CD4-positive, alpha-beta memory T cell (primary cell): ENCODE measurements around the gene MXI1. TPM values are rescaled to one million over a fixed set of nuclear protein-coding genes. Genes with fewer than 3 reads are reported as not detected.

Experiments
- CTCF ChIA-PET: fragments of 350-600 bp; sonication (Branson Sonifier 250); formaldehyde crosslinking; loops from one replicate; lab custom pipeline; 2021; ENCODE audit warnings: inconsistent platforms; ENCODE audit not compliant: partially characterized antibody; lab: Charles Lee
- POLR2A ChIA-PET: fragments of 350-600 bp; sonication (Branson Sonifier 250); formaldehyde crosslinking; loops from one replicate; lab custom pipeline; 2021; ENCODE audit not compliant: partially characterized antibody; lab: Charles Lee
- DNase-seq, 5 donors: peaks; one replicate each; pipeline versions ENCODE4 v3.0.0 to v3.0.0-alpha.2; 2020 to 2022; ENCODE audit warnings: mixed read lengths in 1 of 5
- H3K27ac ChIP-seq: one replicate; pipeline ENCODE4 v1.7.0; 2013; ENCODE audit warnings: low read depth, low read length
- H3K27me3 ChIP-seq: 2 replicates; pipeline ENCODE4 v1.7.0; 2013; ENCODE audit warnings: mild to moderate bottlenecking, low read length, moderate library complexity; ENCODE audit not compliant: insufficient read depth
- H3K36me3 ChIP-seq: 2 replicates; pipeline ENCODE4 v1.7.0; 2013; ENCODE audit warnings: mild to moderate bottlenecking, low read length, moderate library complexity; ENCODE audit not compliant: insufficient read depth
- H3K4me1 ChIP-seq: 2 replicates; pipeline ENCODE4 v1.7.0; 2013; ENCODE audit warnings: mild to moderate bottlenecking, low read length, moderate library complexity; ENCODE audit not compliant: insufficient read depth
- H3K4me3 ChIP-seq, 2 donors: one replicate each; pipeline ENCODE4 v1.7.0; 2013; ENCODE audit warnings: low read length in 2 of 2, mild to moderate bottlenecking in 1 of 2
- H3K9me3 ChIP-seq, 2 donors: one replicate each; pipeline ENCODE4 v1.7.0; 2013; ENCODE audit warnings: low read length in 2 of 2, control low read depth in 1 of 2; ENCODE audit not compliant: control insufficient read depth in 1 of 2
- H3K27ac Mint-ChIP-seq, 7 donors: one replicate each; pipeline ENCODE4 v1.8.0; 2020 to 2021; ENCODE audit warnings: mixed read lengths in 7 of 7, mild to moderate bottlenecking in 6 of 7, inconsistent platforms in 3 of 7, moderate library complexity in 3 of 7
- H3K27me3 Mint-ChIP-seq, 2 donors: one replicate each; pipeline ENCODE4 v1.8.0; 2020 to 2021; ENCODE audit warnings: mixed read lengths in 2 of 2
- H3K36me3 Mint-ChIP-seq, 2 donors: one replicate each; pipeline ENCODE4 v1.8.0; 2020 to 2021; ENCODE audit warnings: mixed read lengths in 2 of 2, inconsistent platforms in 1 of 2, mild to moderate bottlenecking in 1 of 2
- H3K4me1 Mint-ChIP-seq, 4 donors: one replicate each; pipeline ENCODE4 v1.8.0; 2020 to 2021; ENCODE audit warnings: mixed read lengths in 4 of 4, mild to moderate bottlenecking in 1 of 4
- H3K4me3 Mint-ChIP-seq, 8 donors: one replicate each; pipeline ENCODE4 v1.8.0; 2020 to 2021; ENCODE audit warnings: mixed read lengths in 8 of 8, mild to moderate bottlenecking in 7 of 8, moderate library complexity in 6 of 8, inconsistent platforms in 3 of 8
- H3K9me3 Mint-ChIP-seq, 8 donors: one replicate each; pipeline ENCODE4 v1.8.0; 2020 to 2021; ENCODE audit warnings: mixed read lengths in 8 of 8, mild to moderate bottlenecking in 5 of 8, inconsistent platforms in 3 of 8, moderate library complexity in 1 of 8
- intact Hi-C: fragments of 100-400 bp; cut with micrococcal nuclease; formaldehyde crosslinking; loops from one replicate; pipeline ENCODE4 v1.15.1; 2023
- polyA plus RNA-seq, 2 donors: library from polyadenylated mRNA; unstranded; fragments of 300-500 nt; fragmentation: Illumina TruSeq; gene quantifications; one replicate each; pipeline ENCODE4 v1.2.3, GENCODE V29; 2021
- total RNA-seq, 2 experiments: library from RNA; stranded (reverse); gene quantifications; one replicate each; pipeline ENCODE4 v1.2.3, GENCODE V29; 2021

MXI1 gene
- total and polyA plus RNA-seq, 4 experiments from 2014 or later: 32.1 to 56.6 (median 52.1) TPM

GRCh38 chr10:110224992-110225391 is 17.6 kb downstream of the MXI1 start:
- intact Hi-C loops: loop anchor here (5.0 kb wide), 3 partner anchors 52 to 322 kb away; no protein-coding TSS in a partner anchor
- Histone ChIP-seq H3K4me1 (peaks cover 30% of the 10 kb centered on the region), H3K27ac (no peak overlapping the region), H3K9me3 (no peaks in the 10 kb centered on the region), H3K27me3 (no peaks in the 10 kb centered on the region), H3K36me3 (peaks cover 3% of the 10 kb centered on the region), H3K4me3 (no peak overlapping the region)
- peaks cover 26 to 63% (median 45%) of the 10 kb centered on the region in 4 donors for H3K4me1 Mint-ChIP-seq
- H3K27ac Mint-ChIP-seq: peak overlapping the region in 6 of 7 donors; percentile 86 to 96 (median 94)
- no peaks in the 10 kb centered on the region for H3K27me3 Mint-ChIP-seq
- peaks cover 17 to 23% of the 10 kb centered on the region in 2 donors for H3K36me3 Mint-ChIP-seq
- no peaks in the 10 kb centered on the region for H3K9me3 Mint-ChIP-seq
- DNase-seq: no peak
- ChIA-PET POLR2A (interaction anchor here (0.7 to 9.8 kb wide), 6 partner anchors 9 to 87 kb away, joined by 3 to 464 read pairs (median 5); partner anchors contain the start of gene MXI1), CTCF (interaction anchor here (0.6 to 10.4 kb wide), 7 partner anchors 10 to 340 kb away, joined by 3 to 203 read pairs (median 3); partner anchors contain the start of gene MXI1)
- peak overlapping the region; percentile 74 to 92 (median 86) for H3K4me3 Mint-ChIP-seq

DNA sequence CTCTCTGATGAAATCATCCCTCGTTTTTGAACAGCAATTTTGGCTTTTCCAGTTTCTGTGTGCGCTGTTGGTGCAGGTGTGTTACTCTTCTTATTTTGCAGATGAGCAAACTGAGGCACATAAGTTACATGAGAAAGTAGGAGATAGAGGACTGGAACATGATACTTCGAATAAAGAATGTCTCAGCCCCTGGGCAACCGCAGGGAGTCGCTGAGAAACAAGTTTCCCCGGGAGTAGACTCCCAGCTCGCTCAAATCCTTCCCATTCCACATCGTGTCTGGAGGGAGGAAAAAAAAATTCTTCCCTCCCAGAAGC is 18.0 kb downstream of the MXI1 start:
- Histone ChIP-seq H3K27me3 (no peaks in the 10 kb centered on the region), H3K36me3 (peaks cover 3% of the 10 kb centered on the region), H3K27ac (peak overlapping the region; percentile 53), H3K4me1 (peaks cover 30% of the 10 kb centered on the region), H3K9me3 (no peaks in the 10 kb centered on the region), H3K4me3 (peak overlapping the region; percentile 39 to 53)
- H3K4me1 Mint-ChIP-seq: peaks cover 27 to 63% (median 45%) of the 10 kb centered on the region in 4 donors
- POLR2A ChIA-PET: interaction anchor here (0.7 to 9.8 kb wide), 5 partner anchors 15 to 87 kb away, joined by 3 to 464 read pairs (median 7); partner anchors contain the start of gene MXI1
- peak overlapping the region; percentile 86 to 96 (median 93) for H3K27ac Mint-ChIP-seq
- intact Hi-C loops: loop anchor here (5.0 kb wide), 3 partner anchors 52 to 322 kb away; no protein-coding TSS in a partner anchor
- H3K4me3 Mint-ChIP-seq: peak overlapping the region; percentile 74 to 92 (median 86)
- no peak for DNase-seq
- peaks cover 21 to 27% of the 10 kb centered on the region in 2 donors for H3K36me3 Mint-ChIP-seq
- CTCF ChIA-PET: interaction anchor here (0.6 to 10.4 kb wide), 5 partner anchors 10 to 87 kb away, joined by 3 to 203 read pairs (median 3); partner anchors contain the start of gene MXI1
- H3K27me3 Mint-ChIP-seq: no peaks in the 10 kb centered on the region
- no peaks in the 10 kb centered on the region for H3K9me3 Mint-ChIP-seq

- peak overlapping the region; percentile 39 to 82 for H3K4me3 ChIP-seq
These were observed 18.5 kb downstream of the MXI1 start for GRCh38 chr10:110225756-110226542.

GRCh38 chr10:110226543-110226925 is 19.1 kb downstream of the MXI1 start:
- H3K36me3 ChIP-seq: peaks cover 3% of the 10 kb centered on the region
- Mint-ChIP-seq H3K27ac (peak overlapping the region; percentile 81 to 96 (median 95)), H3K36me3 (peaks cover 22 to 33% of the 10 kb centered on the region in 2 donors), H3K27me3 (no peaks in the 10 kb centered on the region), H3K9me3 (no peaks in the 10 kb centered on the region), H3K4me3 (peak overlapping the region; percentile 92 to 96 (median 94)), H3K4me1 (peaks cover 27 to 58% (median 37%) of the 10 kb centered on the region in 4 donors)
- H3K4me1 ChIP-seq: peaks cover 24% of the 10 kb centered on the region
- H3K27ac ChIP-seq: peak overlapping the region; percentile 67
- peak overlapping the region in 1 of 2 donors; percentile 82 for H3K4me3 ChIP-seq
- DNase-seq: peak; percentile 83 to 91 (median 85)
- no peaks in the 10 kb centered on the region for H3K9me3 ChIP-seq
- intact Hi-C loops: loop anchor here (1.0 to 5.0 kb wide), 8 partner anchors 17 to 321 kb away; partner anchors contain the start of gene DUSP5
- ChIA-PET POLR2A (interaction anchor here (0.6 to 9.8 kb wide), 5 partner anchors 15 to 693 kb away, joined by 3 to 464 read pairs (median 3); partner anchors contain the start of genes BBIP1, MXI1 and SHOC2), CTCF (interaction anchor here (10.4 kb wide), 1 partner anchor 17 kb away, joined by 203 read pairs; the partner anchor contains the start of gene MXI1)
- no peaks in the 10 kb centered on the region for H3K27me3 ChIP-seq

More at GRCh38 chr10:110225756-110226542, 18.5 kb downstream of the MXI1 start:
- ChIA-PET CTCF (interaction anchor here (0.6 to 10.4 kb wide), 5 partner anchors 9 to 87 kb away, joined by 3 to 203 read pairs (median 3); partner anchors contain the start of gene MXI1), POLR2A (interaction anchor here (0.6 to 9.8 kb wide), 7 partner anchors 16 to 693 kb away, joined by 3 to 464 read pairs (median 3); partner anchors contain the start of genes BBIP1, MXI1 and SHOC2)
- H3K36me3 Mint-ChIP-seq: peaks cover 22 to 32% of the 10 kb centered on the region in 2 donors
- H3K36me3 ChIP-seq: peaks cover 3% of the 10 kb centered on the region
- peak overlapping the region; percentile 92 to 96 (median 94) for H3K4me3 Mint-ChIP-seq
- H3K27me3 Mint-ChIP-seq: no peaks in the 10 kb centered on the region
- H3K27ac Mint-ChIP-seq: peak overlapping the region; percentile 91 to 96 (median 96)
- peak overlapping the region; percentile 67 for H3K27ac ChIP-seq
- H3K9me3 ChIP-seq: no peaks in the 10 kb centered on the region
- DNase-seq: peak; percentile 88 to 90 (median 89)
- H3K9me3 Mint-ChIP-seq: no peaks in the 10 kb centered on the region
- H3K27me3 ChIP-seq: no peaks in the 10 kb centered on the region
- H3K4me1 ChIP-seq: peaks cover 29% of the 10 kb centered on the region
- peaks cover 27 to 62% (median 42%) of the 10 kb centered on the region in 4 donors for H3K4me1 Mint-ChIP-seq
- intact Hi-C loops: loop anchor here (1.0 to 5.0 kb wide), 8 partner anchors 17 to 321 kb away; partner anchors contain the start of gene DUSP5

GRCh38 chr10:110226926-110227641 is 19.7 kb downstream of the MXI1 start:
- Mint-ChIP-seq H3K36me3 (peaks cover 27 to 37% of the 10 kb centered on the region in 2 donors), H3K4me1 (peaks cover 24 to 58% (median 33%) of the 10 kb centered on the region in 4 donors)
- CTCF ChIA-PET: interaction anchor here (2.9 to 10.4 kb wide), 2 partner anchors 17 to 18 kb away, joined by 24 to 203 read pairs; partner anchors contain the start of gene MXI1

DNA sequence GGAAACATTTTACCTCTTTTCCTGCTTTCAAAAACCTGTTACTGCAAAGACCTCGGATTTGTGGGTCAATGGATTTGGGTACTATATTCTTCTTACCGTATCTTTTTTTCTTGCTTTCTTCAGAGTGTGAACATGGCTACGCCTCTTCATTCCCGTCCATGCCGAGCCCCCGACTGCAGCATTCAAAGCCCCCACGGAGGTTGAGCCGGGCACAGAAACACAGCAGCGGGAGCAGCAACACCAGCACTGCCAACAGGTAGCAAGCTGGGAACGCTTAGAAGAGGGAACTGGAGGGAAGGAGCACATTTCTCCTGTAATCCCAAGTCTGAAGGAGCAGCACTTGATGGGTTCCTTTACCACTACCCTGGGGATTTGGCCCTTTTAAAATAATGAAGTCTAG is 20.7 kb downstream of the MXI1 start:
- Histone ChIP-seq H3K27me3 (no peaks in the 10 kb centered on the region), H3K4me1 (peaks cover 13% of the 10 kb centered on the region), H3K4me3 (no peak overlapping the region), H3K27ac (no peak overlapping the region), H3K9me3 (no peaks in the 10 kb centered on the region), H3K36me3 (peaks cover 3% of the 10 kb centered on the region)
- Mint-ChIP-seq H3K9me3 (no peaks in the 10 kb centered on the region), H3K27me3 (no peaks in the 10 kb centered on the region), H3K27ac (peak overlapping the region in 2 of 7 donors; percentile 95 to 96), H3K4me3 (peak overlapping the region in 7 of 8 donors; percentile 29 to 96 (median 92)), H3K4me1 (peaks cover 21 to 58% (median 30%) of the 10 kb centered on the region in 4 donors), H3K36me3 (peaks cover 33 to 42% of the 10 kb centered on the region in 2 donors)
- ChIA-PET POLR2A (interaction anchor here (9.8 kb wide), 1 partner anchor 18 kb away, joined by 464 read pairs; the partner anchor contains the start of gene MXI1), CTCF (interaction anchor here (0.8 to 2.9 kb wide), 2 partner anchors 18 to 51 kb away, joined by 3 to 24 read pairs; no protein-coding TSS in a partner anchor)
- no peak for DNase-seq
- intact Hi-C loops: loop anchor here (5.0 kb wide), 3 partner anchors 49 to 319 kb away; no protein-coding TSS in a partner anchor

More at GRCh38 chr10:110226926-110227641, 19.7 kb downstream of the MXI1 start:
- H3K27me3 ChIP-seq: no peaks in the 10 kb centered on the region
- H3K9me3 Mint-ChIP-seq: no peaks in the 10 kb centered on the region
- H3K27ac ChIP-seq: peak overlapping the region; percentile 67
- peak overlapping the region; percentile 89 to 96 (median 95) for H3K27ac Mint-ChIP-seq
- H3K4me3 ChIP-seq: peak overlapping the region; percentile 55 to 82
- intact Hi-C loops: loop anchor here (1.0 to 5.0 kb wide), 9 partner anchors 18 to 340 kb away; partner anchors contain the start of genes DUSP5 and SMC3
- H3K4me3 Mint-ChIP-seq: peak overlapping the region; percentile 92 to 96 (median 94)
- DNase-seq: peak; percentile 72 to 86 (median 77)
- H3K27me3 Mint-ChIP-seq: no peaks in the 10 kb centered on the region
- H3K36me3 ChIP-seq: peaks cover 3% of the 10 kb centered on the region
- no peaks in the 10 kb centered on the region for H3K9me3 ChIP-seq
- POLR2A ChIA-PET: interaction anchor here (0.6 to 9.8 kb wide), 4 partner anchors 17 to 692 kb away, joined by 3 to 464 read pairs (median 5); partner anchors contain the start of genes BBIP1, MXI1 and SHOC2
- peaks cover 18% of the 10 kb centered on the region for H3K4me1 ChIP-seq
